ENCODE results near the gene CLCNKB. TPM values are rescaled to one million over a fixed set of nuclear protein-coding genes. Genes with fewer than 3 reads are reported as not detected.

CLCNKB gene
- total and polyA plus RNA-seq, 2 experiments from 2014 or later: 1.3 to 1.9 TPM

DNA sequence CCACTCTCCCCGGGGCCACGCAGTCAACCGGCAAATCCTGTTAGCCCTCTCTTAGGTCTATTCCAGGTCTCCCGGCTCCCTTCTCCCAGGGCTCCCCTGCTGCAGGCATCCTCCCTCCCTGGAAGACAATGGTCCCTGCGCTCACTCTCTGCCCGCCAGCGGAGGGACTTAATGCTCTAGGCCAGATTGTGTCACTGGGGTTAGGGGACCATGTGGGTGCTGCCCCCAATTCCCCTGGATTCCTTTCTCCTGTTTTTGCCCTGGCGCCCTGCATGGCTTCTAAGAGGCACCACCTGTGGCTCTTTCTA lies 21.6 kb downstream of the CLCNKB start:
- Histone ChIP-seq H3K4me2 (no peak overlapping the region), H2AFZ (no peak overlapping the region), H4K20me1 (replicated peaks; ENCODE audit: insufficient read depth) (no peaks in the 10 kb centered on the region), H3K36me3 (ENCODE audit: insufficient read depth) (no peaks in the 10 kb centered on the region), H3F3A (replicated peaks; ENCODE audit: low read depth) (no peaks in the 10 kb centered on the region), H3K27ac (ENCODE audit: low read depth) (no peak overlapping the region), H3K79me2 (replicated peaks; ENCODE audit: insufficient read depth) (no peaks in the 10 kb centered on the region), H3K4me3 (no peak overlapping the region), H3K4me1 (ENCODE audit: insufficient read depth) (no peaks in the 10 kb centered on the region; the same call in 1 of the 2 replicates), H3K9me2 (ENCODE audit: insufficient read depth) (no peaks in the 10 kb centered on the region), H3K27me3 (ENCODE audit: insufficient read depth) (no peaks in the 10 kb centered on the region)
- H3K27me3 Mint-ChIP-seq (ENCODE audit: insufficient read depth, low read depth, poor library complexity): peaks cover 15% of the 10 kb centered on the region
- H3K4me3 Mint-ChIP-seq: no peak overlapping the region
- H3K27ac Mint-ChIP-seq: no peak overlapping the region
- no peaks in the 10 kb centered on the region for H3K9me3 Mint-ChIP-seq
- ATAC-seq: peak; percentile 32
- no peak for DNase-seq (ENCODE audit: low spot score)
- H3K4me1 Mint-ChIP-seq: peaks cover 36% of the 10 kb centered on the region
- no peak for TF ChIP-seq NANOG (IDR thresholded peaks at IDR 0.05; ENCODE audit: borderline replicate concordance)
- TF ChIP-seq, protein P1, sequence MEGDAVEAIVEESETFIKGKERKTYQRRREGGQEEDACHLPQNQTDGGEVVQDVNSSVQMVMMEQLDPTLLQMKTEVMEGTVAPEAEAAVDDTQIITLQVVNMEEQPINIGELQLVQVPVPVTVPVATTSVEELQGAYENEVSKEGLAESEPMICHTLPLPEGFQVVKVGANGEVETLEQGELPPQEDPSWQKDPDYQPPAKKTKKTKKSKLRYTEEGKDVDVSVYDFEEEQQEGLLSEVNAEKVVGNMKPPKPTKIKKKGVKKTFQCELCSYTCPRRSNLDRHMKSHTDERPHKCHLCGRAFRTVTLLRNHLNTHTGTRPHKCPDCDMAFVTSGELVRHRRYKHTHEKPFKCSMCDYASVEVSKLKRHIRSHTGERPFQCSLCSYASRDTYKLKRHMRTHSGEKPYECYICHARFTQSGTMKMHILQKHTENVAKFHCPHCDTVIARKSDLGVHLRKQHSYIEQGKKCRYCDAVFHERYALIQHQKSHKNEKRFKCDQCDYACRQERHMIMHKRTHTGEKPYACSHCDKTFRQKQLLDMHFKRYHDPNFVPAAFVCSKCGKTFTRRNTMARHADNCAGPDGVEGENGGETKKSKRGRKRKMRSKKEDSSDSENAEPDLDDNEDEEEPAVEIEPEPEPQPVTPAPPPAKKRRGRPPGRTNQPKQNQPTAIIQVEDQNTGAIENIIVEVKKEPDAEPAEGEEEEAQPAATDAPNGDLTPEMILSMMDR (conservative IDR thresholded peaks at IDR 0.05; ENCODE audit: low read depth in 2 of 2): no peak
- no peaks in the 10 kb centered on the region for H3K36me3 Mint-ChIP-seq (ENCODE audit: low read depth)

DNA sequence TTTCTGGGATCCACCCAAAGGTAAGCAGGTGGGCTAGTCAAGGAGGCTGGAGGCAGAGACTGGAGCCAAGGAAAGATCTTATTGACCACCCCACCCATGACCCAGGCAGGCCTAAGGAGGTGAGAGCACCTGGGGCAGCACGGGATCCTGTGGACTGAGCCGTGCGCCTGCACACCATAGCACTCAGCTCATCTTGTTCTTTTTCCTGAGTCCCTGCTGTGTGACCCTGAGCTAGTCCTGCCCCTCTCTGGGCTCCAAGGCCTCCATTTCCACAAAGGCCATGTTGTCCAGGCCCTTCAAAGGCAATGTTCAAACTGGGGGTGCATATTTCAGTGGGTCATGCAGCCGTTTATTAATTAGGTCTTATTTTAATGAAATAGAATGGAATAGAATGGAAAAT lies 22.7 kb downstream of the CLCNKB start:
- no peaks in the 10 kb centered on the region for H3F3A ChIP-seq (replicated peaks; ENCODE audit: low read depth)
- H3K27ac ChIP-seq (ENCODE audit: low read depth): no peak overlapping the region
- no peak overlapping the region for H3K4me3 Mint-ChIP-seq
- no peaks in the 10 kb centered on the region for H4K20me1 ChIP-seq (replicated peaks; ENCODE audit: insufficient read depth)
- H3K36me3 ChIP-seq (ENCODE audit: insufficient read depth): no peaks in the 10 kb centered on the region
- no peak overlapping the region for H3K27ac Mint-ChIP-seq
- H3K9me2 ChIP-seq (ENCODE audit: insufficient read depth): no peaks in the 10 kb centered on the region
- H3K4me1 ChIP-seq (ENCODE audit: insufficient read depth): no peaks in the 10 kb centered on the region; the same call in 1 of the 2 replicates
- no peak for DNase-seq (ENCODE audit: low spot score)
- no peak for ATAC-seq
- H3K4me3 ChIP-seq: no peak overlapping the region
- H2AFZ ChIP-seq: no peak overlapping the region
- H3K27me3 Mint-ChIP-seq (ENCODE audit: insufficient read depth, low read depth, poor library complexity): peaks cover 16% of the 10 kb centered on the region
- H3K36me3 Mint-ChIP-seq (ENCODE audit: low read depth): no peaks in the 10 kb centered on the region
- H3K4me1 Mint-ChIP-seq: peaks cover 33% of the 10 kb centered on the region
- no peak overlapping the region for H3K4me2 ChIP-seq
- H3K9me3 Mint-ChIP-seq: no peaks in the 10 kb centered on the region
- no peaks in the 10 kb centered on the region for H3K79me2 ChIP-seq (replicated peaks; ENCODE audit: insufficient read depth)
- no peaks in the 10 kb centered on the region for H3K27me3 ChIP-seq (ENCODE audit: insufficient read depth)
- TF ChIP-seq, protein P2, sequence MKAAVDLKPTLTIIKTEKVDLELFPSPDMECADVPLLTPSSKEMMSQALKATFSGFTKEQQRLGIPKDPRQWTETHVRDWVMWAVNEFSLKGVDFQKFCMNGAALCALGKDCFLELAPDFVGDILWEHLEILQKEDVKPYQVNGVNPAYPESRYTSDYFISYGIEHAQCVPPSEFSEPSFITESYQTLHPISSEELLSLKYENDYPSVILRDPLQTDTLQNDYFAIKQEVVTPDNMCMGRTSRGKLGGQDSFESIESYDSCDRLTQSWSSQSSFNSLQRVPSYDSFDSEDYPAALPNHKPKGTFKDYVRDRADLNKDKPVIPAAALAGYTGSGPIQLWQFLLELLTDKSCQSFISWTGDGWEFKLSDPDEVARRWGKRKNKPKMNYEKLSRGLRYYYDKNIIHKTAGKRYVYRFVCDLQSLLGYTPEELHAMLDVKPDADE (IDR thresholded peaks at IDR 0.05): no peak
- no peak for TF ChIP-seq EZH2phosphoT487 (IDR thresholded peaks at IDR 0.05; ENCODE audit: unreplicated experiment)
- TF ChIP-seq, protein P3, sequence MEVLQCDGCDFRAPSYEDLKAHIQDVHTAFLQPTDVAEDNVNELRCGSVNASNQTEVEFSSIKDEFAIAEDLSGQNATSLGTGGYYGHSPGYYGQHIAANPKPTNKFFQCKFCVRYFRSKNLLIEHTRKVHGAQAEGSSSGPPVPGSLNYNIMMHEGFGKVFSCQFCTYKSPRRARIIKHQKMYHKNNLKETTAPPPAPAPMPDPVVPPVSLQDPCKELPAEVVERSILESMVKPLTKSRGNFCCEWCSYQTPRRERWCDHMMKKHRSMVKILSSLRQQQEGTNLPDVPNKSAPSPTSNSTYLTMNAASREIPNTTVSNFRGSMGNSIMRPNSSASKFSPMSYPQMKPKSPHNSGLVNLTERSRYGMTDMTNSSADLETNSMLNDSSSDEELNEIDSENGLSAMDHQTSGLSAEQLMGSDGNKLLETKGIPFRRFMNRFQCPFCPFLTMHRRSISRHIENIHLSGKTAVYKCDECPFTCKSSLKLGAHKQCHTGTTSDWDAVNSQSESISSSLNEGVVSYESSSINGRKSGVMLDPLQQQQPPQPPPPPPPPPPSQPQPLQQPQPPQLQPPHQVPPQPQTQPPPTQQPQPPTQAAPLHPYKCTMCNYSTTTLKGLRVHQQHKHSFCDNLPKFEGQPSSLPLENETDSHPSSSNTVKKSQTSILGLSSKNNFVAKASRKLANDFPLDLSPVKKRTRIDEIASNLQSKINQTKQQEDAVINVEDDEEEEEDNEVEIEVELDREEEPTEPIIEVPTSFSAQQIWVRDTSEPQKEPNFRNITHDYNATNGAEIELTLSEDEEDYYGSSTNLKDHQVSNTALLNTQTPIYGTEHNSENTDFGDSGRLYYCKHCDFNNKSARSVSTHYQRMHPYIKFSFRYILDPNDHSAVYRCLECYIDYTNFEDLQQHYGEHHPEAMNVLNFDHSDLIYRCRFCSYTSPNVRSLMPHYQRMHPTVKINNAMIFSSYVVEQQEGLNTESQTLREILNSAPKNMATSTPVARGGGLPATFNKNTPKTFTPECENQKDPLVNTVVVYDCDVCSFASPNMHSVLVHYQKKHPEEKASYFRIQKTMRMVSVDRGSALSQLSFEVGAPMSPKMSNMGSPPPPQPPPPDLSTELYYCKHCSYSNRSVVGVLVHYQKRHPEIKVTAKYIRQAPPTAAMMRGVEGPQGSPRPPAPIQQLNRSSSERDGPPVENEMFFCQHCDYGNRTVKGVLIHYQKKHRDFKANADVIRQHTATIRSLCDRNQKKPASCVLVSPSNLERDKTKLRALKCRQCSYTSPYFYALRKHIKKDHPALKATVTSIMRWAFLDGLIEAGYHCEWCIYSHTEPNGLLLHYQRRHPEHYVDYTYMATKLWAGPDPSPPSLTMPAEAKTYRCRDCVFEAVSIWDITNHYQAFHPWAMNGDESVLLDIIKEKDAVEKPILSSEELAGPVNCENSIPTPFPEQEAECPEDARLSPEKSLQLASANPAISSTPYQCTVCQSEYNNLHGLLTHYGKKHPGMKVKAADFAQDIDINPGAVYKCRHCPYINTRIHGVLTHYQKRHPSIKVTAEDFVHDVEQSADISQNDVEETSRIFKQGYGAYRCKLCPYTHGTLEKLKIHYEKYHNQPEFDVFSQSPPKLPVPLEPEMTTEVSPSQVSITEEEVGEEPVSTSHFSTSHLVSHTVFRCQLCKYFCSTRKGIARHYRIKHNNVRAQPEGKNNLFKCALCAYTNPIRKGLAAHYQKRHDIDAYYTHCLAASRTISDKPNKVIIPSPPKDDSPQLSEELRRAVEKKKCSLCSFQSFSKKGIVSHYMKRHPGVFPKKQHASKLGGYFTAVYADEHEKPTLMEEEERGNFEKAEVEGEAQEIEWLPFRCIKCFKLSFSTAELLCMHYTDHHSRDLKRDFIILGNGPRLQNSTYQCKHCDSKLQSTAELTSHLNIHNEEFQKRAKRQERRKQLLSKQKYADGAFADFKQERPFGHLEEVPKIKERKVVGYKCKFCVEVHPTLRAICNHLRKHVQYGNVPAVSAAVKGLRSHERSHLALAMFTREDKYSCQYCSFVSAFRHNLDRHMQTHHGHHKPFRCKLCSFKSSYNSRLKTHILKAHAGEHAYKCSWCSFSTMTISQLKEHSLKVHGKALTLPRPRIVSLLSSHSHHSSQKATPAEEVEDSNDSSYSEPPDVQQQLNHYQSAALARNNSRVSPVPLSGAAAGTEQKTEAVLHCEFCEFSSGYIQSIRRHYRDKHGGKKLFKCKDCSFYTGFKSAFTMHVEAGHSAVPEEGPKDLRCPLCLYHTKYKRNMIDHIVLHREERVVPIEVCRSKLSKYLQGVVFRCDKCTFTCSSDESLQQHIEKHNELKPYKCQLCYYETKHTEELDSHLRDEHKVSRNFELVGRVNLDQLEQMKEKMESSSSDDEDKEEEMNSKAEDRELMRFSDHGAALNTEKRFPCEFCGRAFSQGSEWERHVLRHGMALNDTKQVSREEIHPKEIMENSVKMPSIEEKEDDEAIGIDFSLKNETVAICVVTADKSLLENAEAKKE (CRISPR knock-in tag; IDR thresholded peaks at IDR 0.05): no peak
- no peak for TF ChIP-seq STAT1 (IDR thresholded peaks at IDR 0.05; ENCODE audit: unreplicated experiment)
- no peak for TF ChIP-seq CREB1 (CRISPR knock-in tag; IDR thresholded peaks at IDR 0.05; ENCODE audit: low read depth)
- no peak for TF ChIP-seq EZH2 (IDR thresholded peaks at IDR 0.05; ENCODE audit: low read depth, unreplicated experiment)
- TF ChIP-seq, protein P1 (conservative IDR thresholded peaks at IDR 0.05; ENCODE audit: low read depth in 2 of 2): no peak
- TF ChIP-seq POLR2AphosphoS5 (IDR thresholded peaks at IDR 0.05; ENCODE audit: low read depth): no peak
- TF ChIP-seq ZNF114 (CRISPR knock-in tag; IDR thresholded peaks at IDR 0.05): no peak
- TF ChIP-seq ZNF331 (CRISPR knock-in tag; IDR thresholded peaks at IDR 0.05; ENCODE audit: low read depth): no peak
- TF ChIP-seq NANOG (IDR thresholded peaks at IDR 0.05; ENCODE audit: borderline replicate concordance): no peak
